Upper lobe of left lung (tissue), 6 donors: ENCODE measurements around the gene CD44. TPM values are rescaled to one million over a fixed set of nuclear protein-coding genes. Genes with fewer than 3 reads are reported as not detected.

ENCODE experiments used
- ATAC-seq, 2 donors: fragments of 200-7000 bp; cut with Tn5 transposase; one replicate each; pipeline ENCODE4 v1.9.1; 2022; ENCODE audit warnings: mild to moderate bottlenecking in 2 of 2, moderate library complexity in 2 of 2; ENCODE audit not compliant: low FRiP score in 2 of 2
- DNase-seq, 2 donors: peaks; one replicate each; pipeline ENCODE4 v3.0.0-alpha.2; 2019 to 2020
- H3K27ac ChIP-seq, 4 donors: fragments of 200-600 bp; sonication (generic); one replicate each; pipeline ENCODE4 v1.5.1; 2016 to 2019
- H3K27me3 ChIP-seq, 4 donors: fragments of 200-600 bp; sonication (generic); one replicate each; pipeline ENCODE4 v1.5.1; 2017 to 2019
- H3K36me3 ChIP-seq, 4 donors: fragments of 200-600 bp; sonication (generic); one replicate each; pipeline ENCODE4 v1.5.1; 2016 to 2019
- H3K4me1 ChIP-seq, 4 donors: fragments of 200-600 bp; sonication (generic); one replicate each; pipeline ENCODE4 v1.5.1; 2018 to 2019
- H3K4me3 ChIP-seq, 4 donors: fragments of 200-600 bp; sonication (generic); one replicate each; pipeline ENCODE4 v1.5.1; 2017 to 2019; ENCODE audit warnings: mild to moderate bottlenecking in 2 of 4, moderate library complexity in 1 of 4
- H3K9me3 ChIP-seq, 4 donors: fragments of 200-600 bp; sonication (generic); one replicate each; pipeline ENCODE4 v1.5.1; 2018 to 2019
- EP300 ChIP-seq, 4 donors: sonication (generic); formaldehyde crosslinking; IDR thresholded peaks; one replicate each; pipeline ENCODE4 v1.5.1; 2017; ENCODE audit warnings: antibody characterized with exemption in 4 of 4, control low read depth in 2 of 4
- POLR2A ChIP-seq, 4 donors: fragments of 450-650 bp; IDR thresholded peaks; one replicate each; pipeline ENCODE4 v1.5.1; 2016 to 2017; ENCODE audit warnings: antibody characterized with exemption in 4 of 4, mild to moderate bottlenecking in 2 of 4
- POLR2AphosphoS5 ChIP-seq, 2 donors: sonication (generic); formaldehyde crosslinking; IDR thresholded peaks; one replicate each; pipeline ENCODE4 v1.5.1; 2017; ENCODE audit warnings: antibody characterized with exemption in 2 of 2
- WGBS, 2 donors: methylation state at CpG; one replicate each; pipeline ENCODE4 v1.1.5; 2017 to 2018; 5-methylcytosine and 5-hydroxymethylcytosine counted together
- total RNA-seq, 6 donors: library from RNA; depleted of rRNA in 4 of 6; stranded (reverse); fragments of >200 nt in 4 of 6; gene quantifications; one replicate each; pipeline versions ENCODE4 v1.1.0 to v1.2.1, GENCODE V29; 2016 to 2021
- TF ChIP-seq, protein P1 (sequence below), 6 experiments: fragments of 450-650 bp in 4 of 6; fragments of 200-600 bp in 2 of 6; sonication (generic) in 2 of 6; IDR thresholded peaks; one replicate each; pipeline ENCODE4 v1.5.1; 2016 to 2019; ENCODE audit warnings: antibody characterized with exemption in 6 of 6
- donor health status: DM: no; HTN: no; CAD: no; lungs with moderate emphysema.
- donor health status: DM: no; HTN: yes; CAD: no; lungs with severe emphysema.

The CD44 gene
- total RNA-seq, 6 donors from 2014 or later, result 454 to 696 (median 551) TPM

DNA sequence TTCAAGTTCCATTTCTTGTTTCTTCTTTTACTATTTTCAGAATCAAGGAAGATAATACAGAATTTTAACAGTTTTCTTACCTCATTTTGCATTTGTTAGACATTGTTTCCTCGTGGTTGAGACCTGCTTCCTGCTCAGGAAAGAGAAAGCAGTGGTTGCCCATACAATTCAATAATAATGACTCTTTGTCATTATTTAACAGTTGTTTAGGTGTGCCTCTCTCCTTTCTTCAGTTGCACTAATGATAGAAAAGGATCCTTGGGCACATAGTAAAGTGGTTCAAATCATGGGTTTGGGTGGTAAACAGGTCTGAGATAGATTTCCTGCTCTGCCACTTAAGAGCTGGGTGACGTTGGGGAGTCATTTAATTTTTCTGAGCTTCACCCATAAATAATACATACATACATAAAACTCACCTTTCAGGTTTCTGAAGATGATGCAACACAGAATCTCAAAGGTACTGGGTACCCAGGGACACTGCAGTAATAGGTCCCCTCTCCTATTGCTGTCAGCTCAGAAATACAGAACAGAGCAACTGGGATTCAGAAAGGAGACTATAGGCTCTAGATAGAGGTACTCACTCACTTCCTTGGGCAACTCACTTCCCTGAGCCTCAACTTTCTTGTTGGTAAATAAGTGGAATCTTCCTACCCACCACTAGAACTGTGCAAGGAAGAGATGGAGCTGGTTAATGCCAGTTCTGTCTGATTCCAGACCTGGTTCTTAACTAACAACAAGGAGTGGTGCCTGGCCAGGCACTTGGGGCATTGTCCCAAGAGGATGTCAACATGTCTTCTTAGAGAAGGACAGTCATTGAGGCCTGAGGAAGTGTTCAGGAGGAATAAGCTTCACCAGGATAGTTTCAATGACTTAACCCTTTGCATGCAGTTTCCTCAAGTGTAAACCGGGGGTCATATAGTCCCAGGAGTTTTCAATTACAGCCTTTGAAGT is 34.9 kb downstream of the CD44 start:
- Histone ChIP-seq H3K4me1 (peaks cover 51 to 73% (median 53%) of the 10 kb centered on the region in 4 donors), H3K9me3 (no peaks in the 10 kb centered on the region), H3K4me3 (no peak overlapping the region), H3K27me3 (no peaks in the 10 kb centered on the region), H3K36me3 (peaks cover 13 to 27% (median 23%) of the 10 kb centered on the region in 4 donors), H3K27ac (peak overlapping the region; percentile 67 to 83 (median 74))
- ATAC-seq (peak in 1 of 2 donors; percentile 19), DNase-seq (no peak)
- TF ChIP-seq POLR2AphosphoS5 (IDR thresholded peaks at IDR 0.05), result no peak
- TF ChIP-seq EP300 (IDR thresholded peaks at IDR 0.05), result no peak
- TF ChIP-seq, protein P1, sequence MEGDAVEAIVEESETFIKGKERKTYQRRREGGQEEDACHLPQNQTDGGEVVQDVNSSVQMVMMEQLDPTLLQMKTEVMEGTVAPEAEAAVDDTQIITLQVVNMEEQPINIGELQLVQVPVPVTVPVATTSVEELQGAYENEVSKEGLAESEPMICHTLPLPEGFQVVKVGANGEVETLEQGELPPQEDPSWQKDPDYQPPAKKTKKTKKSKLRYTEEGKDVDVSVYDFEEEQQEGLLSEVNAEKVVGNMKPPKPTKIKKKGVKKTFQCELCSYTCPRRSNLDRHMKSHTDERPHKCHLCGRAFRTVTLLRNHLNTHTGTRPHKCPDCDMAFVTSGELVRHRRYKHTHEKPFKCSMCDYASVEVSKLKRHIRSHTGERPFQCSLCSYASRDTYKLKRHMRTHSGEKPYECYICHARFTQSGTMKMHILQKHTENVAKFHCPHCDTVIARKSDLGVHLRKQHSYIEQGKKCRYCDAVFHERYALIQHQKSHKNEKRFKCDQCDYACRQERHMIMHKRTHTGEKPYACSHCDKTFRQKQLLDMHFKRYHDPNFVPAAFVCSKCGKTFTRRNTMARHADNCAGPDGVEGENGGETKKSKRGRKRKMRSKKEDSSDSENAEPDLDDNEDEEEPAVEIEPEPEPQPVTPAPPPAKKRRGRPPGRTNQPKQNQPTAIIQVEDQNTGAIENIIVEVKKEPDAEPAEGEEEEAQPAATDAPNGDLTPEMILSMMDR (IDR thresholded peaks at IDR 0.05), result no peak
- TF ChIP-seq POLR2A (IDR thresholded peaks at IDR 0.05), result no peak
- 41 to 42% methylated on average over 3 of the region's 3 CpGs for WGBS, 2 donors

- Histone ChIP-seq H3K27me3 (no peaks in the 10 kb centered on the region), H3K36me3 (peaks cover 16 to 32% (median 26%) of the 10 kb centered on the region in 4 donors), H3K9me3 (no peaks in the 10 kb centered on the region), H3K27ac (peak overlapping the region; percentile 67 to 83 (median 74)), H3K4me1 (peaks cover 54 to 73% (median 59%) of the 10 kb centered on the region in 4 donors), H3K4me3 (no peak overlapping the region)
- ATAC-seq (no peak), DNase-seq (no peak)
- WGBS, 2 donors, result 41 to 48% methylated on average over 3 of the region's 3 CpGs
- TF ChIP-seq, protein P1 (IDR thresholded peaks at IDR 0.05), result no peak
- TF ChIP-seq POLR2AphosphoS5 (IDR thresholded peaks at IDR 0.05), result no peak
- no peak for TF ChIP-seq EP300 (IDR thresholded peaks at IDR 0.05)
- no peak for TF ChIP-seq POLR2A (IDR thresholded peaks at IDR 0.05)
Measured at GRCh38 chr11:35174666-35175065, 35.7 kb downstream of the CD44 start.

DNA sequence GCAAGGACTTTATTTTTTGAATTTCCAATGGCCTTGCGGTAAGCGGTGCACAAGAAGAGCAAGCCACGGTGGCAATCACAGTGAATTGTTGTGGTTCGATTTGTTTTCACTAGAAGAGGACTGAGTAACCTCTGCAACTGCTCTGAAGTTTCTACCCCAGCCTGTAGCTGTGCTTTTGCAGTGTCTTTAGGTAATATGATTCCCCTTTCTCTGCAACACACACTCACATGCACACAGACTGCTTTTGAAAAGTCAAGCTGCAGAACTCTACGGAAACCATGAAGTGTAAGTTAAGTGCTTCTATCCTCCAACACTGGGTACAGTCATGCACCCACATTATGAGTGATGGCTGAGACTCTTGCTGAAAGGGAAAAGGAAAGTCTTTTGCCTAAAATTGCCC is 38.4 kb downstream of the CD44 start:
- H3K9me3 ChIP-seq, result no peaks in the 10 kb centered on the region
- TF ChIP-seq EP300 (IDR thresholded peaks at IDR 0.05), result no peak
- no peak for TF ChIP-seq POLR2A (IDR thresholded peaks at IDR 0.05)
- TF ChIP-seq, protein P1 (IDR thresholded peaks at IDR 0.05), result no peak
- no peak for TF ChIP-seq POLR2AphosphoS5 (IDR thresholded peaks at IDR 0.05)
- DNase-seq (no peak), ATAC-seq (no peak)
- peaks cover 16 to 48% (median 41%) of the 10 kb centered on the region in 4 donors for H3K36me3 ChIP-seq
- H3K27me3 ChIP-seq, result no peaks in the 10 kb centered on the region
- H3K4me1 ChIP-seq, result peaks cover 40 to 66% (median 47%) of the 10 kb centered on the region in 4 donors
- WGBS, 2 donors, result 76 to 80% methylated on average over 5 of the region's 5 CpGs
- peak overlapping the region in 2 of 4 donors; percentile 9 to 36 for H3K27ac ChIP-seq
- H3K4me3 ChIP-seq, result no peak overlapping the region

DNA sequence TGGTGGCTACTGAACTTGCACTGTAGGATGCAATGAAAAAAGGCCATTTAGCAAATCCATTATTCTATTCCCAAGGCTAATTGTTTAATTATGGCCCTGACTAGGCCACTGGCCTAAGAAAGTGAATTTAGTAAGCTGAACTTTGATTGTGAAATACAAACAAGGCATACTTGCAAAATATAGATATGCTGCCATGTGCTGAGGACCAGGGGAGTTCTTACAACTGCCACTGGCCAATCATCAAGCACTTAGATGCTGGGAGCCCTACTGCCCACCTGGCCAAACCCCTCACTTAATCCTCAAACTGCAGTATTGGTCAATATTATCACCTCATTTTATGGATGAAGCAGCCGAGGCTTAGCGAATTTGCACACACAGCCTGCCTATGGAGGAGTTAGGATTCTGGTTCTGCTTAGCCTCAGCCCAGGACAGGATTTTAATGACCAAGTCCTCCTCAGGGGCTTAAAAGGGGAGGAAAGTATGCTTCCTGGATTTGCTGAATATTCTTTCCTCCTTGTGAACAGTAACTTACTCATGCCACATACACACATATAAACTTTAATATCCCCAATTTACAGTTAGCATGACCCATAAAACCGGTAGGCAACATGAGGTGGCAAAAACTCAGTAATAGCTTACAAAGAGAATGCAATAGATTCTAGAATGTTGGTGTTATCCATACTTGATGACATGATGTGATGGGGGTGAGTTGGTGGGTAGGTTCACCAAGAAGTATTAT is 39.3 kb downstream of the CD44 start:
- H3K27me3 ChIP-seq, result no peaks in the 10 kb centered on the region
- no peak for TF ChIP-seq EP300 (IDR thresholded peaks at IDR 0.05)
- DNase-seq (no peak), ATAC-seq (no peak)
- peaks cover 37 to 59% (median 42%) of the 10 kb centered on the region in 4 donors for H3K4me1 ChIP-seq
- peaks cover 16 to 54% (median 44%) of the 10 kb centered on the region in 4 donors for H3K36me3 ChIP-seq
- H3K4me3 ChIP-seq, result no peak overlapping the region
- WGBS, 2 donors, result 97% methylated on average over 3 of the region's 3 CpGs
- no peaks in the 10 kb centered on the region for H3K9me3 ChIP-seq
- H3K27ac ChIP-seq, result peak overlapping the region in 2 of 4 donors; percentile 7 to 36

DNA sequence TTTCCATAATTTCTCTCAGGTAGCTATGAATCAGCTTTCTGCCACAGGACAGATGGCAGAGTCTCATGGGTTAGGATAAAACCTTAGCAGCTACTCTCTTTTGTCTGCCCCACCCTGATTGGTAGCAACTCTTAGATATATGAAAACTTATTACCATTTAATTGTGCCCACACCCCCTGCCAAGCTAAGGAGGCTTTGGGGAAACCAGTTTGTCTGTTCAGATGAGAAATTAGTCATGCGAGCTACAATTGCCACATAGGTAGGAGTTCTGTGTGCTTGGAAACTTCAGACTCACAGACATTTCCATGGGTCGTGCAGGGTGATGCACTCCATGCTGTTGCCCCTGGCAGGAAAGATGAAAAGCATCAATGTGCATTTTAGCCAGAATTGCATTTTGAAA is 39.9 kb downstream of the CD44 start:
- no peak overlapping the region for H3K4me3 ChIP-seq
- peak overlapping the region in 1 of 4 donors; percentile 36 for H3K27ac ChIP-seq
- TF ChIP-seq POLR2AphosphoS5 (IDR thresholded peaks at IDR 0.05), result no peak
- no peaks in the 10 kb centered on the region for H3K27me3 ChIP-seq
- ATAC-seq, result no peak
- H3K36me3 ChIP-seq, result peaks cover 16 to 55% (median 44%) of the 10 kb centered on the region in 4 donors
- no peaks in the 10 kb centered on the region for H3K9me3 ChIP-seq
- DNase-seq, result no peak
- peaks cover 31 to 53% (median 36%) of the 10 kb centered on the region in 4 donors for H3K4me1 ChIP-seq
- 58 to 72% methylated on average over 2 of the region's 2 CpGs for WGBS, 2 donors
